HAP-1 (cell line): ENCODE data around the gene NEK10.

ENCODE experiments used
- DNase-seq, 2 experiments: peaks; one replicate each; pipeline ENCODE4 v3.0.0-alpha.2; 2016 to 2020; ENCODE audit warnings: low spot score in 2 of 2
- H3K27me3 ChIP-seq: fragments of 250-450 bp; sonication (Bioruptor Pico); 2 replicates; pipeline ENCODE4 v1.5.1; 2020; ENCODE audit warnings: low read depth, mild to moderate bottlenecking, moderate library complexity
- H3K36me3 ChIP-seq: fragments of 250-450 bp; sonication (Bioruptor Pico); replicated peaks from 2 replicates; pipeline ENCODE4 v1.5.1; 2020; ENCODE audit warnings: mild to moderate bottlenecking
- H3K4me1 ChIP-seq: fragments of 250-450 bp; sonication (Bioruptor Pico); 2 replicates; pipeline ENCODE4 v1.5.1; 2020; ENCODE audit warnings: mild to moderate bottlenecking
- H3K4me3 ChIP-seq: fragments of 250-450 bp; sonication (Bioruptor Pico); 2 replicates; pipeline ENCODE4 v1.5.1; 2020; ENCODE audit warnings: mild to moderate bottlenecking, moderate library complexity
- H3K9me3 ChIP-seq: fragments of 250-450 bp; sonication (Bioruptor Pico); 2 replicates; pipeline ENCODE4 v1.5.1; 2020; ENCODE audit warnings: mild to moderate bottlenecking, moderate library complexity
- in situ Hi-C: fragments of 300-500 bp; cut with MboI; formaldehyde crosslinking; loops from 3 replicates; pipeline ENCODE4 v1.14.3; 2020; ENCODE audit warnings: low sequenced_read_pairs, inconsistent platforms, mixed read lengths

The NEK10 gene

GRCh38 chr3:27360113-27361078, 8.8 kb downstream of the NEK10 start:
- Histone ChIP-seq H3K9me3 (no peaks in the 10 kb centered on the region), H3K4me3 (no peak overlapping the region), H3K36me3 (no peaks in the 10 kb centered on the region), H3K27me3 (no peaks in the 10 kb centered on the region), H3K4me1 (peaks cover 10% of the 10 kb centered on the region)
- in situ Hi-C loops: no loop called here
- DNase-seq: peak; percentile 26 to 37

- no peak overlapping the region for H3K4me3 ChIP-seq
- no peaks in the 10 kb centered on the region for H3K9me3 ChIP-seq
- H3K4me1 ChIP-seq: peaks cover 25% of the 10 kb centered on the region
- DNase-seq: no peak
- in situ Hi-C loops: no loop called here
- H3K36me3 ChIP-seq: no peaks in the 10 kb centered on the region
- no peaks in the 10 kb centered on the region for H3K27me3 ChIP-seq
These were observed 10.8 kb downstream of the NEK10 start for GRCh38 chr3:27358372-27358771.

- Histone ChIP-seq H3K4me1 (peaks cover 28% of the 10 kb centered on the region), H3K9me3 (no peaks in the 10 kb centered on the region), H3K4me3 (no peak overlapping the region), H3K27me3 (no peaks in the 10 kb centered on the region), H3K36me3 (no peaks in the 10 kb centered on the region)
- DNase-seq: peak; percentile 70 to 80
- in situ Hi-C loops: no loop called here
These were observed 11.4 kb downstream of the NEK10 start for GRCh38 chr3:27357665-27358258.

- no peak for DNase-seq
- Histone ChIP-seq H3K9me3 (no peaks in the 10 kb centered on the region), H3K4me1 (peaks cover 28% of the 10 kb centered on the region), H3K4me3 (no peak overlapping the region), H3K27me3 (no peaks in the 10 kb centered on the region), H3K36me3 (no peaks in the 10 kb centered on the region)
- in situ Hi-C loops: no loop called here
These were observed 12.2 kb downstream of the NEK10 start for GRCh38 chr3:27356976-27357375.

GRCh38 chr3:27354588-27355203, 14.5 kb downstream of the NEK10 start:
- peaks cover 18% of the 10 kb centered on the region for H3K4me1 ChIP-seq
- no peaks in the 10 kb centered on the region for H3K9me3 ChIP-seq
- H3K4me3 ChIP-seq: no peak overlapping the region
- no peaks in the 10 kb centered on the region for H3K36me3 ChIP-seq
- in situ Hi-C loops: no loop called here
- H3K27me3 ChIP-seq: no peaks in the 10 kb centered on the region
- peak; percentile 71 to 97 for DNase-seq

GRCh38 chr3:27354161-27354560, 15.0 kb downstream of the NEK10 start:
- no peaks in the 10 kb centered on the region for H3K36me3 ChIP-seq
- DNase-seq: peak; percentile 40 to 87
- no peak overlapping the region for H3K4me3 ChIP-seq
- in situ Hi-C loops: no loop called here
- no peaks in the 10 kb centered on the region for H3K27me3 ChIP-seq
- H3K9me3 ChIP-seq: no peaks in the 10 kb centered on the region
- peaks cover 18% of the 10 kb centered on the region for H3K4me1 ChIP-seq

GRCh38 chr3:27353221-27353620, 16.0 kb downstream of the NEK10 start:
- no peak for DNase-seq
- H3K27me3 ChIP-seq: no peaks in the 10 kb centered on the region
- in situ Hi-C loops: no loop called here
- H3K4me1 ChIP-seq: peaks cover 18% of the 10 kb centered on the region
- no peak overlapping the region for H3K4me3 ChIP-seq
- no peaks in the 10 kb centered on the region for H3K36me3 ChIP-seq
- H3K9me3 ChIP-seq: no peaks in the 10 kb centered on the region

GRCh38 chr3:27352047-27352446, 17.1 kb downstream of the NEK10 start:
- DNase-seq: no peak
- in situ Hi-C loops: no loop called here
- Histone ChIP-seq H3K9me3 (no peaks in the 10 kb centered on the region), H3K4me1 (peaks cover 18% of the 10 kb centered on the region), H3K36me3 (no peaks in the 10 kb centered on the region), H3K4me3 (no peak overlapping the region), H3K27me3 (no peaks in the 10 kb centered on the region)

GRCh38 chr3:27349832-27350231, 19.4 kb downstream of the NEK10 start:
- DNase-seq: no peak
- Histone ChIP-seq H3K27me3 (no peaks in the 10 kb centered on the region), H3K4me1 (peaks cover 13% of the 10 kb centered on the region), H3K36me3 (no peaks in the 10 kb centered on the region), H3K4me3 (no peak overlapping the region), H3K9me3 (no peaks in the 10 kb centered on the region)
- in situ Hi-C loops: no loop called here

- in situ Hi-C loops: no loop called here
- H3K36me3 ChIP-seq: no peaks in the 10 kb centered on the region
- no peaks in the 10 kb centered on the region for H3K4me1 ChIP-seq
- no peaks in the 10 kb centered on the region for H3K27me3 ChIP-seq
- DNase-seq: no peak
- no peaks in the 10 kb centered on the region for H3K9me3 ChIP-seq
- H3K4me3 ChIP-seq: no peak overlapping the region
These were observed 23.0 kb downstream of the NEK10 start for GRCh38 chr3:27345959-27346865.

- Histone ChIP-seq H3K4me1 (no peaks in the 10 kb centered on the region), H3K27me3 (no peaks in the 10 kb centered on the region), H3K4me3 (no peak overlapping the region), H3K9me3 (no peaks in the 10 kb centered on the region), H3K36me3 (no peaks in the 10 kb centered on the region)
- in situ Hi-C loops: no loop called here
- DNase-seq: no peak
These were observed 23.7 kb downstream of the NEK10 start for GRCh38 chr3:27345493-27345892.

- in situ Hi-C loops: no loop called here
- no peaks in the 10 kb centered on the region for H3K36me3 ChIP-seq
These were observed 24.1 kb downstream of the NEK10 start for GRCh38 chr3:27345045-27345444.

GRCh38 chr3:27344192-27344591, 25.0 kb downstream of the NEK10 start:
- no peak overlapping the region for H3K4me3 ChIP-seq
- no peak for DNase-seq
- H3K36me3 ChIP-seq: no peaks in the 10 kb centered on the region
- in situ Hi-C loops: no loop called here
- H3K4me1 ChIP-seq: no peaks in the 10 kb centered on the region
- no peaks in the 10 kb centered on the region for H3K27me3 ChIP-seq
- no peaks in the 10 kb centered on the region for H3K9me3 ChIP-seq

More at GRCh38 chr3:27345045-27345444, 24.1 kb downstream of the NEK10 start:
- Histone ChIP-seq H3K4me1 (no peaks in the 10 kb centered on the region), H3K27me3 (no peaks in the 10 kb centered on the region), H3K9me3 (no peaks in the 10 kb centered on the region), H3K4me3 (no peak overlapping the region)
- DNase-seq: no peak
